B cell (primary cell): Measurements from ENCODE around the gene ZNHIT3. TPM values are rescaled to one million over a fixed set of nuclear protein-coding genes. Genes with fewer than 3 reads are reported as not detected.

Experiments
- ATAC-seq: fragments of 200-7000 bp; cut with Tn5 transposase; one replicate; pipeline ENCODE4 v1.10.0; 2021; ENCODE audit warnings: low read depth, mild to moderate bottlenecking, moderate number of reproducible peaks, moderate library complexity
- CTCF ChIA-PET: fragments of 350-600 bp; sonication (Branson Sonifier 250); formaldehyde crosslinking; loops from one replicate; lab custom pipeline; 2021; ENCODE audit warnings: antibody characterized with exemption, inconsistent platforms; lab: Charles Lee
- POLR2A ChIA-PET: fragments of 350-600 bp; sonication (Branson Sonifier 250); formaldehyde crosslinking; loops from one replicate; lab custom pipeline; 2021; ENCODE audit warnings: antibody characterized with exemption; lab: Charles Lee
- DNase-seq: peaks from one replicate; pipeline ENCODE4 v3.0.0; 2013
- H2AFZ ChIP-seq: 2 replicates; pipeline ENCODE4 v1.6.1; 2012; ENCODE audit warnings: mild to moderate bottlenecking, low read depth, low read length; ENCODE audit not compliant: insufficient read depth, poor library complexity, severe bottlenecking
- H3K27ac ChIP-seq, 2 donors: 1 replicate in 1 of 2; 2 replicates in 1 of 2; pipeline ENCODE4 v1.5.1; 2012 to 2013; ENCODE audit warnings: low read length in 2 of 2, mild to moderate bottlenecking in 2 of 2, moderate library complexity in 1 of 2
- H3K27me3 ChIP-seq, 4 experiments: fragments of 200-600 bp in 1 of 4; sonication (generic) in 1 of 4; replicated peaks in 1 of 4; 1 replicate in 2 of 4; 2 replicates in 2 of 4; pipeline versions ENCODE4 v1.6.1 to v1.7.0; 2013 to 2016; ENCODE audit warnings: low read length in 3 of 4, mild to moderate bottlenecking in 2 of 4, mixed read lengths in 1 of 4, moderate library complexity in 1 of 4; ENCODE audit not compliant: insufficient read depth in 4 of 4, control insufficient read depth in 3 of 4; ENCODE audit errors: control extremely low read depth in 1 of 4
- H3K36me3 ChIP-seq, 2 experiments: replicated peaks in 1 of 2; 1 replicate in 1 of 2; 2 replicates in 1 of 2; pipeline versions ENCODE4 v1.6.1 to v1.7.1; 2013; ENCODE audit warnings: low read length in 1 of 2; ENCODE audit not compliant: insufficient read depth in 2 of 2, control insufficient read depth in 1 of 2; ENCODE audit errors: control extremely low read depth in 1 of 2, extremely low read depth in 1 of 2
- H3K4me1 ChIP-seq, 2 donors: fragments of 200-600 bp in 1 of 2; sonication (generic) in 1 of 2; 1 replicate in 1 of 2; 2 replicates in 1 of 2; pipeline versions ENCODE4 v1.5.1 to v1.6.1; 2013 to 2017; ENCODE audit warnings: low read length in 2 of 2; ENCODE audit not compliant: control insufficient read depth in 2 of 2, insufficient read depth in 2 of 2
- H3K4me2 ChIP-seq: replicated peaks from 2 replicates; pipeline ENCODE3; 2012; ENCODE audit warnings: mild to moderate bottlenecking, low read depth, low read length; ENCODE audit not compliant: poor library complexity, severe bottlenecking
- H3K4me3 ChIP-seq, 5 experiments: fragments of 200-600 bp in 1 of 5; sonication (generic) in 1 of 5; 1 replicate in 3 of 5; 2 replicates in 2 of 5; pipeline versions ENCODE4 v1.5.1 to v1.7.0; 2011 to 2016; ENCODE audit warnings: low read length in 4 of 5, mild to moderate bottlenecking in 4 of 5, low read depth in 2 of 5, control low read depth in 1 of 5, moderate library complexity in 1 of 5; ENCODE audit not compliant: insufficient read depth in 1 of 5; ENCODE audit errors: control extremely low read depth in 1 of 5, extremely low read depth in 1 of 5
- H3K79me2 ChIP-seq: fragments of 200-600 bp; sonication (generic); one replicate; pipeline ENCODE4 v1.6.0; 2016; ENCODE audit warnings: low read length; ENCODE audit not compliant: control insufficient read depth, insufficient read depth
- H3K9ac ChIP-seq: fragments of 200-600 bp; sonication (generic); 2 replicates; pipeline ENCODE4 v1.6.1; 2017; ENCODE audit warnings: mild to moderate bottlenecking, low read length, moderate library complexity
- H3K9me3 ChIP-seq, 3 donors: one replicate each; pipeline versions ENCODE4 v1.6.1 to v1.7.1; 2013; ENCODE audit warnings: low read length in 2 of 3; ENCODE audit not compliant: control insufficient read depth in 2 of 3, insufficient read depth in 1 of 3; ENCODE audit errors: control extremely low read depth in 1 of 3
- H4K20me1 ChIP-seq: 2 replicates; pipeline ENCODE4 v1.6.0; 2012; ENCODE audit warnings: mild to moderate bottlenecking, low read length; ENCODE audit not compliant: insufficient read depth, control insufficient read depth, poor library complexity, severe bottlenecking
- H3K27ac Mint-ChIP-seq: one replicate; pipeline ENCODE4 v1.8.0; 2021; ENCODE audit warnings: mixed read lengths
- H3K27me3 Mint-ChIP-seq: one replicate; pipeline ENCODE4 v1.8.0; 2021; ENCODE audit warnings: mixed read lengths
- H3K4me1 Mint-ChIP-seq: one replicate; pipeline ENCODE4 v1.8.0; 2021; ENCODE audit warnings: mixed read lengths
- H3K4me3 Mint-ChIP-seq: one replicate; pipeline ENCODE4 v1.8.0; 2021; ENCODE audit warnings: mixed read lengths
- H3K9me3 Mint-ChIP-seq: one replicate; pipeline ENCODE4 v1.8.0; 2022; ENCODE audit warnings: mixed read lengths; ENCODE audit not compliant: insufficient read depth
- CTCF ChIP-seq: fragments of 200-600 bp; IDR thresholded peaks from one replicate; pipeline ENCODE4 v1.8.0; 2022; ENCODE audit warnings: antibody characterized with exemption, mild to moderate bottlenecking
- EZH2 ChIP-seq: IDR thresholded peaks from 2 replicates; pipeline ENCODE4 v1.6.1; 2012; ENCODE audit warnings: borderline replicate concordance, low read depth, mild to moderate bottlenecking, moderate library complexity, low read length; ENCODE audit not compliant: insufficient read depth, poor library complexity, severe bottlenecking
- WGBS: methylation state at CpG from one replicate; pipeline ENCODE4 v1.1.5; 2013; ENCODE audit warnings: missing lambda C conversion rate; ENCODE audit not compliant: insufficient coverage; 5-methylcytosine and 5-hydroxymethylcytosine counted together
- intact Hi-C: fragments of 100-400 bp; cut with micrococcal nuclease; formaldehyde crosslinking; loops from one replicate; pipeline ENCODE4 v1.10.0; 2022
- polyA plus RNA-seq: library from polyadenylated mRNA; depleted of rRNA; stranded (reverse); fragments of >200 nt; gene quantifications from 2 replicates; pipeline ENCODE4 v1.2.3, GENCODE V29; 2012
- total RNA-seq, 2 donors: library from RNA; stranded (reverse); fragments of 120-200 nt in 1 of 2; gene quantifications; 1 replicate in 1 of 2; 2 replicates in 1 of 2; pipeline versions ENCODE4 v1.2.3 to v1.2.4, GENCODE V29; 2013 to 2022

ZNHIT3 gene
- total and polyA plus RNA-seq, 2 donors (not counting 1 experiment from before 2014, with no cell fraction given), result 36.5 to 50.5 TPM

- TF ChIP-seq EZH2 (no peak), CTCF (no peak)
- Histone ChIP-seq H4K20me1 (no peaks in the 10 kb centered on the region), H3K4me3 (no peak overlapping the region), H3K4me1 (no peaks in the 10 kb centered on the region), H3K9me3 (no peaks in the 10 kb centered on the region), H3K27ac (no peak overlapping the region), H3K9ac (no peak overlapping the region), H2AFZ (no peak overlapping the region), H3K79me2 (no peaks in the 10 kb centered on the region), H3K27me3 (no peaks in the 10 kb centered on the region), H3K4me2 (no peak overlapping the region), H3K36me3 (peaks cover 0 to 53% of the 10 kb centered on the region in 2 experiments)
- ATAC-seq, result no peak
- no peaks in the 10 kb centered on the region for H3K27me3 Mint-ChIP-seq
- no peak overlapping the region for H3K27ac Mint-ChIP-seq
- CTCF ChIA-PET, result no interaction called here
- WGBS, result 97% methylated on average over 13 of the region's 15 CpGs
- POLR2A ChIA-PET, result no interaction called here
- intact Hi-C loops, result no loop called here
- H3K4me3 Mint-ChIP-seq, result no peak overlapping the region
- no peak for DNase-seq
- H3K9me3 Mint-ChIP-seq, result no peaks in the 10 kb centered on the region
- no peaks in the 10 kb centered on the region for H3K4me1 Mint-ChIP-seq
Measured at GRCh38 chr17:36500745-36501225, 14.3 kb downstream of the ZNHIT3 start.

GRCh38 chr17:36501351-36501750 is 14.9 kb downstream of the ZNHIT3 start:
- Histone ChIP-seq H2AFZ (no peak overlapping the region), H3K79me2 (no peaks in the 10 kb centered on the region), H3K4me3 (no peak overlapping the region), H3K36me3 (peaks cover 0 to 52% of the 10 kb centered on the region in 2 experiments), H4K20me1 (no peaks in the 10 kb centered on the region), H3K9ac (no peak overlapping the region), H3K4me2 (no peak overlapping the region), H3K27ac (no peak overlapping the region), H3K4me1 (no peaks in the 10 kb centered on the region), H3K27me3 (no peaks in the 10 kb centered on the region), H3K9me3 (no peaks in the 10 kb centered on the region)
- H3K27ac Mint-ChIP-seq, result no peak overlapping the region
- no peak for TF ChIP-seq EZH2
- TF ChIP-seq CTCF, result no peak
- H3K9me3 Mint-ChIP-seq, result no peaks in the 10 kb centered on the region
- intact Hi-C loops, result no loop called here
- DNase-seq (no peak), ATAC-seq (no peak)
- ChIA-PET CTCF (no interaction called here), POLR2A (no interaction called here)
- no peaks in the 10 kb centered on the region for H3K27me3 Mint-ChIP-seq
- WGBS, result 100% methylated on average over 2 of the region's 3 CpGs
- no peak overlapping the region for H3K4me3 Mint-ChIP-seq
- H3K4me1 Mint-ChIP-seq, result no peaks in the 10 kb centered on the region
